ENCODE measurements around the gene USP36.
"Not testable (repeated sequence)": the region's sequence is repeated elsewhere in the genome, so short reads cannot be mapped to it uniquely, and the experiment has no call there.

The USP36 gene

GRCh38 chr17:78789149-78789662, 51.4 kb downstream of the USP36 start:
- no peak for DNase-seq

DNA sequence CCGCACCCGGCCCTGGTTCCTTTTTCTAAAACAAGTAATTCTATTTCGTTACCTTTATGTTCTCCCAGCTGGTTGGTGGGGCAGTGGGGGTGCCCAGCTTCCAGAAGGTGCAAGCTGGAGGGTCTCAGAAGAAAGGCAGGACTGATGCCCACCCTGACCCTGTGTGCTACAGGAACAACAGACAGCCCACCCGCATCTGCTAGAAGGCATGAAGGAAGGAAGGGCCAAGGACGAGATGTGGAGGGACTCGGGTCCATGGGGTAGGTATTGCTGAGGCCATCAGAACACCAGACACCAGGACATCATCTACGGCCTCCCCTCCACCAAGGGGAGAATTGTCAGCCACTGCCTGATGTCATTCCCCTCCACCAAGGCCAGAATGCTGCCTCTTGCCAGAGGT, 52.2 kb downstream of the USP36 start:
- DNase-seq: no peak

GRCh38 chr17:78787444-78787843, 53.2 kb downstream of the USP36 start:
- DNase-seq: no peak

- DNase-seq: no peak
Observed at GRCh38 chr17:78785663-78786057, 55.0 kb downstream of the USP36 start.

DNA sequence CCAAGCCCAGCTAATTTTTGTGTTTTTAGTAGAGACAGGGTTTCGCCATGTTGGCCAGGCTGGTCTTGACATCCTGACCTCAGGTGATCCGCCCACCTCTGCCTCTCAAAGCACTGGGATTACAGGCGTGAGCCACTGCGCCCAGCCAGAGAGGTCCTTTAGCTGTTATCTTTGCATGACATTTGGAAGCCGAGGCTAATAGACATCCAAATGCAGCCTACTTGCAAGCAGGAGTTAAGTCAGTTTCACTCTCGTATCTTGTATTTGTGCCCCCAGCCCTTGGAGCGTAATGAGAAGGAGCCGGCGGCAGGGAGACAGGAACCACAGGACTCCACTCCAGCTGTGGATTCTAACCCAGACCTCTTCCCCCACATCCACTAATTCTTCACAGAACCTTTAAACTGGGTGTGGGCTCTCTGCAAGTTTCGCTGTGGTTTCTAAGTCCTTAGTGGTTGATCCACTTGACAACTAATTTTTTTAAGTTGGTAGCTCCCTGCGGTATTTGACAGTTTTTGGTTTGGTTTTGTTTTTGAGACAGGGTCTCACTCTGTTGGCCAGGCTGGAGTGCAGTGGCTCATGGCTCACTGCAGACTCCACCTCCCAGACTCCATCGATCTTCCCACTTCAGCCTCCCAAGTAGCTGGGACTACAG, 55.5 kb downstream of the USP36 start:
- DNase-seq: no peak

GRCh38 chr17:78784352-78784751, 56.3 kb downstream of the USP36 start:
- DNase-seq: no peak

- DNase-seq: no peak
Observed at GRCh38 chr17:78783711-78784324, 56.8 kb downstream of the USP36 start.

DNA sequence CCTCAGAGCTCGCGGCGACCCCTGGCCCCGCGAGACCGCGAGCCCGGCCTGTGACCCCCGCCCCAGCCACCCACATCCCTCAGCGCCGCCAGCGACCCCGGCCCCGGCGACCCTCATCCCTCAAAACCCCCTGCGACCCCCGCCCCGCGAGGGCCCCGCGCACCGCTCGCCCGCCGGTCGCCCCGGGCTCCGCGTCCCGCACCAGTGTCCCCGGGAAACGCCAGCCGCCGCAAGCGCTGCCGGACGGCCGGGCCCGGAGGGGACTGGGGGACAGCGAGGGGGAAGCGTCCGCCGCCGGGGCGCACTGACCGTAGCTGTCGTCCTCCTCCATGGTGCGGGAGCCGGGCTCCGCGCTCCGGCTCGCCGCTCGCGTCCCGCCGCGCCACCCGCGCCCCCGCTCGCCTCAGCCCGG, 58.7 kb downstream of the USP36 start, which contains the start of gene CYTH1:
Gene CYTH1, minus strand, starts transcription at position 381 of the 412 bp plus-strand sequence. Its CDS starts 50 bp downstream, at position 331.
- DNase-seq: no peak

- peak; percentile 25 for DNase-seq
Observed at GRCh38 chr17:78781104-78781892, 59.3 kb downstream of the USP36 start.

- no peak for DNase-seq
Observed at GRCh38 chr17:78780335-78780734, 60.3 kb downstream of the USP36 start.

DNA sequence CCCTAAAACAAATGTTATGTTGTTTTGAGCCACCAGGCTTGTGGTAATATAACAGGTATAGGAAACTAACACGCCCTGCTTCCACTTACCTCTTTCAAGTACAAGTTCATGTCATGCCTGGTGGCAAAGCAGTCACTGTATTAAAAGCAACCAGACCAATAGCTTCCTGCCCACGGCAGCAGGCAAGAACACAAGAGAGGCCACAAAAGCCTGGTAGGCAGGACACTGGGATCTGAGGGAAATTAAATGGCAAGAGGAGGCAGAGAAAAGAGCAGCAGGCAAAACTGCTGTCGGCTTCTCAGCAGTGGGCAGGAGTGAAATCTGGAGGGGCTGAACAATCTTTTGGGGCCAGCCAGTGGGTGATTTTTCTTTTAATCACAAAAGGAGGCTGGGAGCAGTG, 60.8 kb downstream of the USP36 start:
- peak; percentile 50 for DNase-seq

DNA sequence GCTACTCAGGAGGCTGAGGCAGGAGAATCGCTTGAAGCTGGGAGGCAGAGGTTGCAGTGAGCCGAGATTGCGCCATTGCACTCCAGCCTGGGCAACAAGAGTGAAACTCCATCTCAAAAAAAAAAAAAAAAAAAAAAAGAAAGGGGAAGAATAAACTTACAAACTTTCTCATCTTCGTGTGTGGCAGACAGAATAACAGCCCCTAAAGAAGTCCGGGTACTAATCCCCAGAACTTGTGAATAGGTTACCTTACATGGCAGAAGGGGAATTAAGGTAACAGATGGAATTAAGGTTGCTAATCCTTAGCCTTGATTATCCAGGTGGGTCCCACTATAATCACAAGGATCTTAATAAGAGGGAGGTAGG, 61.3 kb downstream of the USP36 start:
- DNase-seq: not testable (repeated sequence)

GRCh38 chr17:78777881-78778280, 62.7 kb downstream of the USP36 start:
- DNase-seq: no peak

GRCh38 chr17:78774956-78775571, 65.5 kb downstream of the USP36 start:
- peak; percentile 73 for DNase-seq

DNA sequence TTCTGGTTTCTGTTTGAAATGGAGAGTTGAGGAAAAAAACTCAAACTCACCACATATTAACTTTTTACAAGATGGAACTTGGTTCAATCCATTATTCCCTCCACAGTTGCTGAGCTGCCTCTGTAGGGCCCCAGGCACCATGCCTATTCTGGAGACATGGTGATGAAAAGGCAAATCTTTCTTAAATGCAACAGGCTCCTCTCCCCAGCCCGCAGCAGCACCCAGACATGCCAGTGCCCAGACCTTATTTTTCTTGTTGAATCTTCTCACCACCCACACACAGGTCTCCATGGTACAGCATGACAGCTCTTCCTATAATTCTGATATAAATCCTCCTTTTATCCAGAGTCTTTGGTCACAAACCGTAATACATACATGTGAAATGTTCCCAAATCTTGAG, 66.2 kb downstream of the USP36 start:
- peak; percentile 29 for DNase-seq

DNA sequence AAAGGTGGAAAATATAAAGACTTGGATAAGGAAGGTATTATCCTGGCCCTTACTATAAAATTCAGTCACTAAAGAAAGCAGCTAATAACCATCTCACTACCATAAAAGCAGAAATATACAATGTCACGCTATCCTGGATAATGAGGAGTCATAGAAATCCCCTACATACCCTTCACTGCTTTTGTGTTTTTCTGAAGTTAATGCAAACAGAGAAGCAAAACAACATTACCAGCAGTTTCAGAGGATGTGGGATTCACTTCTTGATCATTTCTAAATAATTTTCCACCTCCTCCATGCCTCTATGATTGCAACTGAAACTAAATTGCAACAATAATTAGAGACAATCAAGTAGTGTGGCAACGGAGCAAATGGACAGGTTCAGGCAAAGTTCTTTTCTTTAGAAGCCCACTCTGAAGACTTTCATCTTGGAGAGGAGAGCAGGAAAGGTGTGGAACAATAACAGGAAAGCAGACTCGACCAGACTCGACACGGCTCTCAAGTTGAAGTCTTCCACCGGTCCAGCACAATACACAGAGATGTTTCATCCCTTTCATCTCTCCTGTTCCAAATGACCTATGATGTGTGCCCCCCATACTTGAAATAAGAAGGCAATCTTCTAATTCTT, 68.7 kb downstream of the USP36 start:
- DNase-seq: no peak

GRCh38 chr17:78769196-78769773, 71.3 kb downstream of the USP36 start:
- DNase-seq: no peak

DNA sequence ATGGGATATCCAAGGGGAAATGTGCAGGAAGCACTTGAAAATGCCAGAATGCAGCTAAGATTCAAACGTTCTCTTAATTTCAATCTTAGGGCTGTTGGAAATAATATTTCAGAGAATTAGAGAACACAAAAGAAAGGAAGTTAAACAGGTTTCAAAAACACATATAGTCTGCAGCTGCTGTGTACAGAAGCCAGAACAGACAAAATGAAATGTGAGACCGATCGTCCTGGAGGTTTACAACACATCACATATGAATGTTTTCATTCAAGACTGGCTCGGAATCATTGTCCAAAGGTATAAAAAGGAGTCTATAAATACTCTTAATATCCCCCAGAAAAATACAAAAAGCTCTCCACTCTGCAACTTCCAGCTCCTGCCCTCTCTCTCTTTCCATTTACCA, 72.8 kb downstream of the USP36 start:
- DNase-seq: no peak

- DNase-seq: no peak
Observed at GRCh38 chr17:78766743-78767294, 73.8 kb downstream of the USP36 start.

DNA sequence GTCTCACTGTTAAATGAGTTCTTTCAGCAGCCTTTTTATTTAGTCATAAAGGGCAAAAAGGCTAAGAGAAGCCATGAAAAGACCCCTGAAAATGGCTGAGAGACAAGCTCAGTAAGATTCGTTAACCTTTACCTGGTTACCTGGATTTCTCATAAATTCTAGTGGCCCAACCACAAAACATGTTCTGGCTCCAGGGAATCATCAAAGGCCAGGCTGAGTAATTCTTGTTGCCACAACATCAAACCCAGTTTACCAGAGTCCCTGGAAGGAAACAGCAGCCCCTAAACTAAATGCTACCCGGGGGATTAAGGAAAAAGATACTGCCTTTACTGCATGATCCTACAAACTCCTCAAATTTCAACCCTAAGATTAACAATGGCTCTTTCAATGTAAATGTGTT, 74.4 kb downstream of the USP36 start:
- no peak for DNase-seq

DNA sequence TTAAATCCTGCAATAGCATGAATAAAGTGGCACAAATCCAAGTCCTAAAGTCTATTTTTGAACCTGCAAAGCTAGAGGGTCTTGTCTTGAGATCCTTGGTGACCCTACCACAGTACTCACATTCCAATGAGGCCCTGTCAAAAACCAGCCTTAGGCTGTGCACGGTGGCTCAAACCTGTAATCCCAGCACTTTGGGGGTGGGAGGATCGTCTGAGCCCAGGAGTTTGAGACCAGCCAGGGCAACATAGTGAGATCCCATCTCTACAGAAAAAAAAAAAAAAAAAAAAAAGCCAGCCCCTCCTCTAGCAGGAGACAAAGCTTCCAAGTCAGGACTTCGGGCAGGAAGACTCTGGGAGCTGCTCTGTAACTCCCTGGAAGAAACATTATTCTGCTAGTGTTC, 74.8 kb downstream of the USP36 start:
- no peak for DNase-seq

- DNase-seq: no peak
Observed at GRCh38 chr17:78764871-78765270, 75.7 kb downstream of the USP36 start.

Data from stimulated activated naive CD4-positive, alpha-beta T cell treated with Interleukin-2 at 50 U/mL for 16 hours (primary cell).